LHCN-M2 (cell line): ENCODE results near the gene OR1N2. TPM values are rescaled to one million over a fixed set of nuclear protein-coding genes. Genes with fewer than 3 reads are reported as not detected.
"Not testable (repeated sequence)": the region's sequence is repeated elsewhere in the genome, so short reads cannot be mapped to it uniquely, and the experiment has no call there.

Experiments
- DNase-seq: peaks from one replicate; pipeline ENCODE4 v3.0.0-alpha.2; 2012; ENCODE audit warnings: low read depth
- polyA plus RNA-seq: library from polyadenylated mRNA; unstranded; fragments of >200 nt; gene quantifications from one replicate; pipeline ENCODE4 v1.2.1, GENCODE V29; 2012; ENCODE audit warnings: missing spikeins
- total RNA-seq: library from RNA; depleted of rRNA; stranded (reverse); fragments of >200 nt; gene quantifications from 2 replicates; pipeline ENCODE4 v1.2.3, GENCODE V29; 2014; rRNA removed

The OR1N2 gene
- total RNA-seq = not detected in 2 replicates
- polyA plus RNA-seq = not detected

- DNase-seq = no peak
Measured at GRCh38 chr9:122552812-122553211, at the start of gene OR1N2. OR1N2 (plus strand) TSS chr9:122553112; CDS start chr9:122553212, 100 bp downstream.

GRCh38 chr9:122506964-122507363, 45.9 kb upstream of the OR1N2 start:
- DNase-seq = no peak

- DNase-seq = no peak
Measured at GRCh38 chr9:122510502-122510901, 42.4 kb upstream of the OR1N2 start, which contains the start of gene OR1J2. OR1J2 (plus strand) TSS chr9:122510802; CDS start chr9:122510802, 0 bp downstream.

- no peak for DNase-seq
Measured at GRCh38 chr9:122518226-122518625, 34.7 kb upstream of the OR1N2 start.

GRCh38 chr9:122518841-122519240, 34.1 kb upstream of the OR1N2 start, which contains the start of gene OR1J4:
OR1J4 (plus strand) TSS chr9:122519141; CDS start chr9:122519141, 0 bp downstream.
- no peak for DNase-seq

GRCh38 chr9:122519376-122519775, 33.5 kb upstream of the OR1N2 start:
- DNase-seq = no peak

GRCh38 chr9:122526602-122527001, 26.3 kb upstream of the OR1N2 start:
- no peak for DNase-seq

- no peak for DNase-seq
Measured at GRCh38 chr9:122527193-122527592, 25.7 kb upstream of the OR1N2 start, which contains the start of gene OR1N1. OR1N1 (minus strand) TSS chr9:122527293; CDS start chr9:122527293, 0 bp downstream.

GRCh38 chr9:122531157-122531556, 21.8 kb upstream of the OR1N2 start:
- DNase-seq = not testable (repeated sequence)

- DNase-seq = no peak
Measured at GRCh38 chr9:122536134-122536533, 16.8 kb upstream of the OR1N2 start.

- DNase-seq = not testable (repeated sequence)
Measured at GRCh38 chr9:122537066-122537465, 15.8 kb upstream of the OR1N2 start.

GRCh38 chr9:122538757-122539156, 14.2 kb upstream of the OR1N2 start:
- DNase-seq = no peak

- no peak for DNase-seq
Measured at GRCh38 chr9:122546196-122546595, 6.7 kb upstream of the OR1N2 start.

- DNase-seq = no peak
Measured at GRCh38 chr9:122551371-122551770, 1.5 kb upstream of the OR1N2 start.

- DNase-seq = no peak
Measured at GRCh38 chr9:122561446-122561845, 8.5 kb downstream of the OR1N2 start.

GRCh38 chr9:122562134-122562760, 9.3 kb downstream of the OR1N2 start:
- DNase-seq = no peak

GRCh38 chr9:122567901-122568300, 15.0 kb downstream of the OR1N2 start:
- DNase-seq = no peak

GRCh38 chr9:122572456-122572855, 19.5 kb downstream of the OR1N2 start:
- no peak for DNase-seq

GRCh38 chr9:122579874-122580273, 27.0 kb downstream of the OR1N2 start:
- no peak for DNase-seq

- DNase-seq = peak; percentile 26
Measured at GRCh38 chr9:122580360-122580759, 27.4 kb downstream of the OR1N2 start.

GRCh38 chr9:122583284-122583683, 30.4 kb downstream of the OR1N2 start, which contains the start of gene OR1L8:
OR1L8 (minus strand) TSS chr9:122583384; CDS start chr9:122568477, 14,907 bp downstream.
- not testable (repeated sequence) for DNase-seq
